ENCODE results near the gene CEACAM18.

The CEACAM18 gene

DNA sequence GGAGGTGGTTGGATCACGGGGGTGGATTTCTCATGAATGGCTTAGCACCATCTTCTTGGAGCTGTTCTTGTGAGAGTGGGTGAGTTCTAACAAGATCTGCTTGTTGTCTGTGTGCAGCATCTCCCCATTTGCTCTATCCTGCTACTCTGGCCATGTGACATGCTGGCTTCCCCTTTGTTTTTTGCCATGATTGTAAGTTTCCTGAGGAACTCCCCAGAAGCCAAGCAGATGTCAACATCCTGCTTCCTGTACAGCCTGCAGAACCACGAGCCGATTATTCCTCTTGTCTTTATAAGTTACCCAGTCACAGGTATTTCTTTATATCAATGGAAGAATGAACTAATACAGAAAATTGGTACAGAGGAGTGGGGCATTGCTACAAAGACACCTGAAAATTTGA, 25.6 kb downstream of the CEACAM18 start:
- Histone ChIP-seq H3K4me1 (ENCODE audit: insufficient read depth, low read length, severe bottlenecking) (no peaks in the 10 kb centered on the region), H3K36me3 (ENCODE audit: insufficient read depth, low read length) (no peaks in the 10 kb centered on the region), H3K9me3 (ENCODE audit: low read length) (no peaks in the 10 kb centered on the region), H3K4me2 (ENCODE audit: low read length) (no peak overlapping the region), H3K9me2 (ENCODE audit: low read depth, low read length) (no peaks in the 10 kb centered on the region), H4K20me1 (ENCODE audit: insufficient read depth, low read length) (no peaks in the 10 kb centered on the region), H3K27me3 (ENCODE audit: insufficient read depth, low read length) (no peaks in the 10 kb centered on the region), H3K4me3 (ENCODE audit: low read depth, low read length, poor library complexity, severe bottlenecking) (no peak overlapping the region), H2AFZ (ENCODE audit: low read length) (no peak overlapping the region), H3K27ac (ENCODE audit: low read depth, low read length, poor library complexity, severe bottlenecking) (no peak overlapping the region), H3K79me2 (ENCODE audit: insufficient read depth, low read length) (no peaks in the 10 kb centered on the region), H3F3A (ENCODE audit: insufficient read depth, low read length) (no peaks in the 10 kb centered on the region), H3K9ac (ENCODE audit: low read length) (no peak overlapping the region)
- TF ChIP-seq, protein P1, sequence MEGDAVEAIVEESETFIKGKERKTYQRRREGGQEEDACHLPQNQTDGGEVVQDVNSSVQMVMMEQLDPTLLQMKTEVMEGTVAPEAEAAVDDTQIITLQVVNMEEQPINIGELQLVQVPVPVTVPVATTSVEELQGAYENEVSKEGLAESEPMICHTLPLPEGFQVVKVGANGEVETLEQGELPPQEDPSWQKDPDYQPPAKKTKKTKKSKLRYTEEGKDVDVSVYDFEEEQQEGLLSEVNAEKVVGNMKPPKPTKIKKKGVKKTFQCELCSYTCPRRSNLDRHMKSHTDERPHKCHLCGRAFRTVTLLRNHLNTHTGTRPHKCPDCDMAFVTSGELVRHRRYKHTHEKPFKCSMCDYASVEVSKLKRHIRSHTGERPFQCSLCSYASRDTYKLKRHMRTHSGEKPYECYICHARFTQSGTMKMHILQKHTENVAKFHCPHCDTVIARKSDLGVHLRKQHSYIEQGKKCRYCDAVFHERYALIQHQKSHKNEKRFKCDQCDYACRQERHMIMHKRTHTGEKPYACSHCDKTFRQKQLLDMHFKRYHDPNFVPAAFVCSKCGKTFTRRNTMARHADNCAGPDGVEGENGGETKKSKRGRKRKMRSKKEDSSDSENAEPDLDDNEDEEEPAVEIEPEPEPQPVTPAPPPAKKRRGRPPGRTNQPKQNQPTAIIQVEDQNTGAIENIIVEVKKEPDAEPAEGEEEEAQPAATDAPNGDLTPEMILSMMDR (IDR thresholded peaks at IDR 0.05; ENCODE audit: low read length): no peak
- no peak for TF ChIP-seq EZH2 (IDR thresholded peaks at IDR 0.05; ENCODE audit: borderline replicate concordance, low read length)

DNA sequence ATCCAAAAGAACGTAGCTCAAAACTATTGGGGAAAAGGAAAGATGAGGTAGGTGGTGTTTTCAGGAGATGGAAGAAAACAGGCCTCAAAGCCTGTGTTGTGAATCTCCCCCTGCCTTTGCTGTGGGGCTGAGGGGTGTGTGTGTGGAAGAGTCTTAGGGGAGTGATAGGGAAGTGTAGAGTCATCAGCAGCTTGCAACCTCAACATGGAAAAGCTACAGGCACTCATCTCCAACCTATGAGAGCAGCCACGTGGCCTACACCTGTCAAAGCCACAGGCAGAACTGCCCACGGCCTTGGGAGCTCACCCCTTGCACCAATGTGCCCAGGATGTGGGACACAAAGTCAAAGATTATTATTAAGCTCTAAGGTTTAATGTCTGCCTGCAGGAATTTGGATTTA, 27.6 kb downstream of the CEACAM18 start:
- TF ChIP-seq EZH2 (IDR thresholded peaks at IDR 0.05; ENCODE audit: borderline replicate concordance, low read length): no peak
- TF ChIP-seq, protein P1 (IDR thresholded peaks at IDR 0.05; ENCODE audit: low read length): no peak
- Histone ChIP-seq H4K20me1 (ENCODE audit: insufficient read depth, low read length) (no peaks in the 10 kb centered on the region), H3K4me2 (ENCODE audit: low read length) (no peak overlapping the region), H2AFZ (ENCODE audit: low read length) (no peak overlapping the region), H3K4me3 (ENCODE audit: low read depth, low read length, poor library complexity, severe bottlenecking) (no peak overlapping the region), H3F3A (ENCODE audit: insufficient read depth, low read length) (no peaks in the 10 kb centered on the region), H3K27me3 (ENCODE audit: insufficient read depth, low read length) (no peaks in the 10 kb centered on the region), H3K27ac (ENCODE audit: low read depth, low read length, poor library complexity, severe bottlenecking) (no peak overlapping the region), H3K9me2 (ENCODE audit: low read depth, low read length) (no peaks in the 10 kb centered on the region), H3K9ac (ENCODE audit: low read length) (no peak overlapping the region), H3K4me1 (ENCODE audit: insufficient read depth, low read length, severe bottlenecking) (no peaks in the 10 kb centered on the region), H3K36me3 (ENCODE audit: insufficient read depth, low read length) (no peaks in the 10 kb centered on the region), H3K79me2 (ENCODE audit: insufficient read depth, low read length) (no peaks in the 10 kb centered on the region), H3K9me3 (ENCODE audit: low read length) (no peaks in the 10 kb centered on the region)

DNA sequence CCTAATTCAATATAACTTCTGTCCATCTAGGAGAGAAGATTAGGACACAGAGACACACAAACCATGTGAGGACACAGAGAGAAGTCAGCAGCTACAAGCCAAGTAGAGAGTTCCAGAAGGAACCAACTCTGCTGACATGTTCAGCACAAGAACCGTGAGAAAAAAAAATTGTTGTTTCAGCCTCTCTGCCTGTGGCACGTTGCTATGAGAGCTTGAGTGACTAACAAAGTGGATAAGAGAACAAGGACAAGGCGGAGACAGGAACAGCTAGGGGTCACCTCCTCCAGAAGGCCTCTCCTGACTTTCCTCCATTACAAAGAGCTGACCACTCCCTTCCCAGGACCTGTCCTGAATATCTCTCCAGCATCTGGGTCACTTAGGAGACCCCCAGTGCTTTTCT, 28.9 kb downstream of the CEACAM18 start:
- H3K9ac ChIP-seq (ENCODE audit: low read length): no peak overlapping the region
- no peak overlapping the region for H3K27ac ChIP-seq (ENCODE audit: low read depth, low read length, poor library complexity, severe bottlenecking)
- no peak overlapping the region for H2AFZ ChIP-seq (ENCODE audit: low read length)
- no peak for TF ChIP-seq EZH2 (IDR thresholded peaks at IDR 0.05; ENCODE audit: borderline replicate concordance, low read length)
- TF ChIP-seq, protein P1 (IDR thresholded peaks at IDR 0.05; ENCODE audit: low read length): no peak
- no peaks in the 10 kb centered on the region for H4K20me1 ChIP-seq (ENCODE audit: insufficient read depth, low read length)
- H3K9me2 ChIP-seq (ENCODE audit: low read depth, low read length): no peaks in the 10 kb centered on the region
- H3K4me3 ChIP-seq (ENCODE audit: low read depth, low read length, poor library complexity, severe bottlenecking): no peak overlapping the region
- no peaks in the 10 kb centered on the region for H3K9me3 ChIP-seq (ENCODE audit: low read length)
- H3K27me3 ChIP-seq (ENCODE audit: insufficient read depth, low read length): no peaks in the 10 kb centered on the region
- no peaks in the 10 kb centered on the region for H3F3A ChIP-seq (ENCODE audit: insufficient read depth, low read length)
- H3K36me3 ChIP-seq (ENCODE audit: insufficient read depth, low read length): no peaks in the 10 kb centered on the region
- H3K4me1 ChIP-seq (ENCODE audit: insufficient read depth, low read length, severe bottlenecking): no peaks in the 10 kb centered on the region
- H3K4me2 ChIP-seq (ENCODE audit: low read length): no peak overlapping the region
- no peaks in the 10 kb centered on the region for H3K79me2 ChIP-seq (ENCODE audit: insufficient read depth, low read length)
